Measurements from ENCODE around the gene ANKRD44.
"Not testable (repeated sequence)": the region's sequence is repeated elsewhere in the genome, so short reads cannot be mapped to it uniquely, and the experiment has no call there.

The ANKRD44 gene

GRCh38 chr2:197256547-197257170 is 53.9 kb downstream of the ANKRD44 start:
- no peak for DNase-seq

- DNase-seq: no peak
Observed at GRCh38 chr2:197256021-197256420, 54.6 kb downstream of the ANKRD44 start.

GRCh38 chr2:197255543-197255942 is 55.0 kb downstream of the ANKRD44 start:
- peak; percentile 53 for DNase-seq

GRCh38 chr2:197254776-197255530 is 55.6 kb downstream of the ANKRD44 start:
- DNase-seq: no peak

GRCh38 chr2:197251576-197251975 is 59.0 kb downstream of the ANKRD44 start:
- no peak for DNase-seq

- DNase-seq: no peak
Observed at GRCh38 chr2:197251163-197251562, 59.4 kb downstream of the ANKRD44 start.

GRCh38 chr2:197250084-197250397 is 60.5 kb downstream of the ANKRD44 start:
- DNase-seq: no peak

- DNase-seq: no peak
Observed at GRCh38 chr2:197249381-197250083, 61.0 kb downstream of the ANKRD44 start.

- DNase-seq: no peak
Observed at GRCh38 chr2:197248623-197249022, 62.0 kb downstream of the ANKRD44 start.

- no peak for DNase-seq
Observed at GRCh38 chr2:197248001-197248401, 62.6 kb downstream of the ANKRD44 start.

- no peak for DNase-seq
Observed at GRCh38 chr2:197247083-197247482, 63.5 kb downstream of the ANKRD44 start.

- no peak for DNase-seq
Observed at GRCh38 chr2:197245829-197246804, 64.5 kb downstream of the ANKRD44 start.

- DNase-seq: no peak
Observed at GRCh38 chr2:197244349-197244748, 66.2 kb downstream of the ANKRD44 start.

- no peak for DNase-seq
Observed at GRCh38 chr2:197242719-197243118, 67.9 kb downstream of the ANKRD44 start.

- DNase-seq: no peak
Observed at GRCh38 chr2:197241596-197241995, 69.0 kb downstream of the ANKRD44 start.

GRCh38 chr2:197241153-197241552 is 69.4 kb downstream of the ANKRD44 start:
- DNase-seq: no peak

GRCh38 chr2:197240421-197241041 is 70.0 kb downstream of the ANKRD44 start:
- no peak for DNase-seq

GRCh38 chr2:197240018-197240417 is 70.6 kb downstream of the ANKRD44 start:
- DNase-seq: not testable (repeated sequence)

- no peak for DNase-seq
Observed at GRCh38 chr2:197239434-197239833, 71.1 kb downstream of the ANKRD44 start.

- DNase-seq: no peak
Observed at GRCh38 chr2:197238043-197238365, 72.6 kb downstream of the ANKRD44 start.

GRCh38 chr2:197237291-197238042 is 73.1 kb downstream of the ANKRD44 start:
- no peak for DNase-seq

- no peak for DNase-seq
Observed at GRCh38 chr2:197236816-197237215, 73.8 kb downstream of the ANKRD44 start.
